ENCODE data around the gene NXT1. TPM values are rescaled to one million over a fixed set of nuclear protein-coding genes. Genes with fewer than 3 reads are reported as not detected.

The NXT1 gene
- total RNA-seq, 2 experiments from 2014 or later = 35.8 to 37.8 TPM

- TF ChIP-seq CTCF (IDR thresholded peaks at IDR 0.05) = no peak
- H3K36me3 Mint-ChIP-seq (ENCODE audit: low read depth) = peaks cover 2% of the 10 kb centered on the region
- ATAC-seq (no peak), DNase-seq (no peak)
- intact Hi-C loops (cut with micrococcal nuclease) = no loop called here
- H3K4me1 Mint-ChIP-seq (ENCODE audit: low read depth) = no peaks in the 10 kb centered on the region
- peaks cover 1% of the 10 kb centered on the region for H3K9me3 Mint-ChIP-seq
- POLR2A ChIA-PET = no interaction called here
- H3K4me3 Mint-ChIP-seq = no peak overlapping the region
- no peaks in the 10 kb centered on the region for H3K27me3 Mint-ChIP-seq
- CTCF ChIA-PET = no interaction called here
- no peak overlapping the region for H3K27ac Mint-ChIP-seq
These were observed 16.5 kb upstream of the NXT1 start for GRCh38 chr20:23334111-23334510.

GRCh38 chr20:23335521-23335920 is 15.1 kb upstream of the NXT1 start:
- intact Hi-C loops (cut with micrococcal nuclease) = no loop called here

GRCh38 chr20:23336476-23336875 is 14.1 kb upstream of the NXT1 start:
- Mint-ChIP-seq H3K4me1 (ENCODE audit: low read depth) (no peaks in the 10 kb centered on the region), H3K4me3 (no peak overlapping the region), H3K9me3 (no peaks in the 10 kb centered on the region), H3K36me3 (ENCODE audit: low read depth) (no peaks in the 10 kb centered on the region), H3K27ac (no peak overlapping the region), H3K27me3 (no peaks in the 10 kb centered on the region)
- CTCF ChIA-PET = interaction anchor here (1.1 to 1.4 kb wide), 2 partner anchors 11 to 646 kb away, joined by 3 read pairs; no protein-coding TSS in a partner anchor
- intact Hi-C loops (cut with micrococcal nuclease) = no loop called here
- no peak for TF ChIP-seq CTCF (IDR thresholded peaks at IDR 0.05)
- POLR2A ChIA-PET = interaction anchor here (0.6 kb wide), 1 partner anchor 12 kb away, joined by 3 read pairs; no protein-coding TSS in a partner anchor
- DNase-seq = no peak
- ATAC-seq = no peak

More at GRCh38 chr20:23335521-23335920, 15.1 kb upstream of the NXT1 start:
- Mint-ChIP-seq H3K4me3 (no peak overlapping the region), H3K36me3 (ENCODE audit: low read depth) (no peaks in the 10 kb centered on the region), H3K27ac (no peak overlapping the region), H3K4me1 (ENCODE audit: low read depth) (no peaks in the 10 kb centered on the region), H3K9me3 (no peaks in the 10 kb centered on the region), H3K27me3 (no peaks in the 10 kb centered on the region)
- CTCF ChIA-PET = no interaction called here
- DNase-seq (no peak), ATAC-seq (no peak)
- TF ChIP-seq CTCF (IDR thresholded peaks at IDR 0.05) = no peak
- POLR2A ChIA-PET = no interaction called here

GRCh38 chr20:23337312-23337711 is 13.3 kb upstream of the NXT1 start:
- Mint-ChIP-seq H3K4me3 (no peak overlapping the region), H3K4me1 (ENCODE audit: low read depth) (no peaks in the 10 kb centered on the region), H3K27me3 (no peaks in the 10 kb centered on the region), H3K27ac (no peak overlapping the region), H3K36me3 (ENCODE audit: low read depth) (no peaks in the 10 kb centered on the region), H3K9me3 (no peaks in the 10 kb centered on the region)
- ChIA-PET CTCF (interaction anchor here (1.1 to 1.4 kb wide), 2 partner anchors 10 to 647 kb away, joined by 3 read pairs; no protein-coding TSS in a partner anchor), POLR2A (interaction anchor here (0.6 to 1.3 kb wide), 2 partner anchors 12 to 13 kb away, joined by 3 read pairs; no protein-coding TSS in a partner anchor)
- TF ChIP-seq CTCF (IDR thresholded peaks at IDR 0.05) = no peak
- intact Hi-C loops (cut with micrococcal nuclease) = no loop called here
- no peak for ATAC-seq
- no peak for DNase-seq

- Mint-ChIP-seq H3K9me3 (no peaks in the 10 kb centered on the region), H3K27me3 (no peaks in the 10 kb centered on the region), H3K27ac (no peak overlapping the region), H3K4me1 (ENCODE audit: low read depth) (no peaks in the 10 kb centered on the region), H3K36me3 (ENCODE audit: low read depth) (no peaks in the 10 kb centered on the region), H3K4me3 (no peak overlapping the region)
- intact Hi-C loops (cut with micrococcal nuclease) = loop anchor here (5.0 kb wide), 1 partner anchor 648 kb away; no protein-coding TSS in a partner anchor
- TF ChIP-seq CTCF (IDR thresholded peaks at IDR 0.05) = no peak
- ChIA-PET CTCF (interaction anchor here (1.7 to 5.0 kb wide), 4 partner anchors 8 to 1001 kb away, joined by 5 to 42 read pairs (median 8); partner anchors contain the start of gene NXT1), POLR2A (interaction anchor here (1.5 kb wide), 1 partner anchor 9 kb away, joined by 3 read pairs; no protein-coding TSS in a partner anchor)
- no peak for ATAC-seq
- no peak for DNase-seq
These were observed 10.6 kb upstream of the NXT1 start for GRCh38 chr20:23339986-23340385.

Measured in activated CD8-positive, alpha-beta T cell treated with anti-CD3 and anti-CD28 coated beads for 36 hours (primary cell).